Thoracic aorta (tissue), 2 donors: ENCODE data around the gene CD2BP2. TPM values are rescaled to one million over a fixed set of nuclear protein-coding genes. Genes with fewer than 3 reads are reported as not detected.

ENCODE experiments used
- ATAC-seq: fragments of 150-250 bp; one replicate; pipeline ENCODE4 v1.8.0; 2017; ENCODE audit warnings: low read depth; ENCODE audit not compliant: insufficient number of reproducible peaks, low FRiP score
- DNase-seq: peaks from one replicate; pipeline ENCODE4 v3.0.0-alpha.2; 2020; ENCODE audit warnings: low spot score
- H3K27ac ChIP-seq, 2 donors: fragments of 200-600 bp; sonication (generic); 1 replicate in 1 of 2; 2 replicates in 1 of 2; pipeline ENCODE4 v1.5.1; 2016; ENCODE audit warnings: mild to moderate bottlenecking in 2 of 2, moderate library complexity in 2 of 2
- H3K27me3 ChIP-seq: fragments of 200-600 bp; sonication (generic); replicated peaks from 2 replicates; pipeline ENCODE4 v1.6.0; 2016; ENCODE audit warnings: mild to moderate bottlenecking; ENCODE audit not compliant: insufficient read depth
- H3K36me3 ChIP-seq: fragments of 200-600 bp; sonication (generic); one replicate; pipeline ENCODE4 v1.5.1; 2016
- H3K4me1 ChIP-seq, 2 donors: fragments of 200-600 bp; sonication (generic); 1 replicate in 1 of 2; 2 replicates in 1 of 2; pipeline versions ENCODE4 v1.5.1 to v1.6.0; 2016; ENCODE audit warnings: low read depth in 2 of 2, mild to moderate bottlenecking in 1 of 2; ENCODE audit not compliant: control insufficient read depth in 1 of 2
- H3K4me3 ChIP-seq: fragments of 200-600 bp; sonication (generic); 2 replicates; pipeline ENCODE4 v1.5.1; 2016; ENCODE audit warnings: mild to moderate bottlenecking
- H3K9me3 ChIP-seq: fragments of 200-600 bp; sonication (generic); 2 replicates; pipeline ENCODE4 v1.5.1; 2016
- total RNA-seq, 2 donors: library from RNA; depleted of rRNA; stranded (reverse); fragments of >200 nt; gene quantifications; one replicate each; pipeline versions ENCODE4 v1.1.0 to v1.2.3, GENCODE V29; 2016
- TF ChIP-seq, protein P1 (sequence below): fragments of 200-600 bp; sonication (generic); IDR thresholded peaks from one replicate; pipeline ENCODE4 v1.5.1; 2019; ENCODE audit warnings: antibody characterized with exemption

CD2BP2 gene
- total RNA-seq, 2 donors from 2014 or later: 31.4 to 52.0 TPM

DNA sequence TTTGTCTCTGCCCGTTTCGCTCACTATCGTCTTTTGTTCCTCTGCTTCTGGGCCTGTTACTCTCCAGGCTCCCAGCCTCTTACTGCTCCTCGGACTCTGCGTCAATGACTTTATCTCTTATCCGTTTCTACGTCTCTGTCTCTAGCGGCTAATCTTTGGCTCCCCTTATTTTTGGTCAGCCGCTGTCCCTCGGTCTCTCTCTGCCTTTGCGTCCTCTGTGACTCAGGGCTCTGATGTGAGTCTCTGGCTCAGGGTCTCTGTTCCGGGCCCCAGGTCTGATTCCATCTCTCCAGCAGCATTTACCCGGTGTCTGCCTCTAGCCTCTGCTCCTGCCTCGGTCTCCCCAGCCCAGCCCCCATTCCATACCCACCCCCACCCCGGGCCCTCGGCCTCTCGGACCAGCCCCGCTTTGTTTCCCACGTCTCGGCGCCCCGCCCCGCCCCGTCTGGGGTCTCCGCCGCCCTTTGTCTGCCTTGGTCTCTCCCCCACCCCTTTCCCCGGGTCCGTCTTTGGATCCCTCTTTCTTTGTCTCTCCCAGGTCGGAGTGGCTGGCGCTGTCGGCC, 39.6 kb upstream of the CD2BP2 start:
- TF ChIP-seq, protein P1, sequence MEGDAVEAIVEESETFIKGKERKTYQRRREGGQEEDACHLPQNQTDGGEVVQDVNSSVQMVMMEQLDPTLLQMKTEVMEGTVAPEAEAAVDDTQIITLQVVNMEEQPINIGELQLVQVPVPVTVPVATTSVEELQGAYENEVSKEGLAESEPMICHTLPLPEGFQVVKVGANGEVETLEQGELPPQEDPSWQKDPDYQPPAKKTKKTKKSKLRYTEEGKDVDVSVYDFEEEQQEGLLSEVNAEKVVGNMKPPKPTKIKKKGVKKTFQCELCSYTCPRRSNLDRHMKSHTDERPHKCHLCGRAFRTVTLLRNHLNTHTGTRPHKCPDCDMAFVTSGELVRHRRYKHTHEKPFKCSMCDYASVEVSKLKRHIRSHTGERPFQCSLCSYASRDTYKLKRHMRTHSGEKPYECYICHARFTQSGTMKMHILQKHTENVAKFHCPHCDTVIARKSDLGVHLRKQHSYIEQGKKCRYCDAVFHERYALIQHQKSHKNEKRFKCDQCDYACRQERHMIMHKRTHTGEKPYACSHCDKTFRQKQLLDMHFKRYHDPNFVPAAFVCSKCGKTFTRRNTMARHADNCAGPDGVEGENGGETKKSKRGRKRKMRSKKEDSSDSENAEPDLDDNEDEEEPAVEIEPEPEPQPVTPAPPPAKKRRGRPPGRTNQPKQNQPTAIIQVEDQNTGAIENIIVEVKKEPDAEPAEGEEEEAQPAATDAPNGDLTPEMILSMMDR: no peak
- peak overlapping the region; percentile 97 for H3K4me3 ChIP-seq
- H3K27me3 ChIP-seq: no peaks in the 10 kb centered on the region
- H3K36me3 ChIP-seq: peaks cover 8% of the 10 kb centered on the region
- H3K9me3 ChIP-seq: no peaks in the 10 kb centered on the region
- DNase-seq: no peak
- peak overlapping the region; percentile 67 to 79 for H3K27ac ChIP-seq
- ATAC-seq: no peak
- H3K4me1 ChIP-seq: peaks cover 14 to 33% of the 10 kb centered on the region in 2 donors

DNA sequence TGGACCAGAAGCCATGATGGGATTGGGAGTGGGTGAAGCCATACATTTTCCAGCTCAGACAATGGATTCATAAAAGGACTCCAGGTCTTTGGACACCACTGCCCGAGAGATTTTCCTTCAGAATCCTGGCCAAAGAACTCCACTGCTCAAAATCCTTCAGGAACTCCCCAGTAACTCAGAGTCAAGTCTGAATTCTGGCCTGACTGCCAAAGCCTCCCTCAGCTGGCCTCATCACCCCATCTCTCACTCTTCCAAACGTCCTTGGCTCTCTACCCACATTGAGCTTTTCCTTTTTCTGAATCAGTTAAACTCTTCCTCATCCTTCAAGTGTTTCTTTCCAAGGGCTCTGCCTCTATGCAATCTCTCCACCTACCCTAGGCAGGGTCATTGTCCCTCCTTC, 28.4 kb upstream of the CD2BP2 start:
- TF ChIP-seq, protein P1: no peak
- Histone ChIP-seq H3K36me3 (no peaks in the 10 kb centered on the region), H3K9me3 (no peaks in the 10 kb centered on the region)

DNA sequence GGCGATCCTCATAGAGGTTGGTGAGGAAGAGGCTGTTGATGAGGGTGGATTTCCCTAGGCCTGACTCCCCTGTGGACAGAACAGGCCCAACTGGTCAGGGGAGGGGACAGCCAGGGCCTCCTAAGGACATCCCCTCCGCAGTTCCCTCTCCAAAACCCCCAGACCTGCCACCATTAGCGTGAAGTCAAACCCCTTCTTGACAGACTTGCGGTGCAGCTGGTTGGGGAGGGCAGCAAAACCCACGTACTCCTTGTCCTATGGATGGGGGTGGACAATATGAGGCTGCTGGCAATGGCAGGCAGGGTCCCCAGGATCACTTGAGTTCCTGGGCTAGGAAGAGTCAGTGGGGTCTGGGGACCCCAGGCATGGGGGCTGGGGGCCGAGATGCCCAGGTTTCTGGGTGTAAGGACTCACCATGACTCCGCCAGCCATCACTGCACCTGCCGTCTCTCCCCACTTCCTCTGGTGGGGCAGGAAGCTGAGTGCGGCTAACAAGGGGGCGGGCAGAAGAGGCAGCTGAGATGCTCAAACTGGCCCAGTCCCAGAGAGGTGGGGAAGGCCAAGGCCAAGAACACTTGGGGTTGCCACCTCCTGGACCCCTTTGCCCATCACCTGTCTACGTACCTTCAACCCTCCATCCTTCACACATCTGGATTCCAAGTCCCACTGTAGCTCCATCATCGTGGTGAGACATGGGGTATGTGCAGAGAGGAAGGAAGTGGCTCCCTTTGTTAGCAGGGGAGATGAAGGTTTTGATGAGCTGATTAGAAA, 27.2 kb upstream of the CD2BP2 start, which contains the start of gene SEPTIN1:
Gene SEPTIN1, minus strand, starts transcription at position 451 of the 771 bp plus-strand sequence. Its CDS starts 19 bp downstream, at position 432.
- ATAC-seq (no peak), DNase-seq (no peak)
- no peaks in the 10 kb centered on the region for H3K27me3 ChIP-seq
- peaks cover 5 to 12% of the 10 kb centered on the region in 2 donors for H3K4me1 ChIP-seq
- H3K9me3 ChIP-seq: no peaks in the 10 kb centered on the region
- H3K27ac ChIP-seq: no peak within 1 kb of the TSS
- H3K4me3 ChIP-seq: peak within 1 kb of the TSS; percentile 19
- TF ChIP-seq, protein P1: no peak
- H3K36me3 ChIP-seq: no peaks in the 10 kb centered on the region

More for the DNA sequence above, 28.4 kb upstream of the CD2BP2 start:
- no peak overlapping the region for H3K27ac ChIP-seq
- DNase-seq (no peak), ATAC-seq (no peak)
- no peaks in the 10 kb centered on the region for H3K27me3 ChIP-seq
- H3K4me1 ChIP-seq: peaks cover 5 to 10% of the 10 kb centered on the region in 2 donors
- no peak overlapping the region for H3K4me3 ChIP-seq

DNA sequence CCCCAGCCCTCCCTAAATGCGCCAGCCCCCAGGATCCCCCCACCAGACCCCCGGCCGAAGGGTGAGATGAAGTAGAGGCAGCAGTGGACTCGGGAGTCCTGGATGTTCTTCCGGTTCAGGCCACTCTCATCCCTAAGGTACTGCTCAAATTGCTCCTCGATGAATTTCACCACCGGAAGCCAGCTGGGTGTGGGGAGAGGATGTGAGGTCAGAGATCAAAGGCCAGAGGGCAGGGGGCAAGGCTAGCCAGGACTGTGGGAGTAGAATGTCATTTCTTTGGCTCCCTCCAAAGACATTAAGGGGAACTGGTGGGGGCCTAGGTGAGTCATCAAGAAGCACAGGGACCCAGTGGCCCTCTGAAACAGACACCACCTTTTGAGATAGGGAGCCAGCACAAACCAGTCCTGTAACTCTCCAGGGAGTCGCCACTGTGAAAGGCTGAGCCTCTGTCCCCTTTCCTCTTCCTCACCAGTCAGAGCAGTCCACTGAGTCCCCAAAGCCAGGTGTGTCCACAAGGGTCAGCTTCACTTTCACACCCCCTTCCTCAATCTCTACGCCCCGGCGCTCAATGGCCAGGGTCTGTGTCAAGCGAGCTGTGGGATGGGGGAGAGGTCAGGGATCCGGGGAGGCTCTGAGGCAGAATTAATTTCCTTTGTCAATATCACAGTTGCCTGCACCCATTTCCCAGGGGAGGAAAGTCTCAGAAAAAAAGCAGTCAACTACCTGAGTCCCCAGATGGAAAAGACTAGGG, 26.4 kb upstream of the CD2BP2 start:
- Histone ChIP-seq H3K9me3 (no peaks in the 10 kb centered on the region), H3K27me3 (no peaks in the 10 kb centered on the region), H3K36me3 (no peaks in the 10 kb centered on the region), H3K27ac (no peak overlapping the region), H3K4me3 (no peak overlapping the region), H3K4me1 (peaks cover 7 to 19% of the 10 kb centered on the region in 2 donors)
- no peak for ATAC-seq
- no peak for DNase-seq
- TF ChIP-seq, protein P1: no peak

DNA sequence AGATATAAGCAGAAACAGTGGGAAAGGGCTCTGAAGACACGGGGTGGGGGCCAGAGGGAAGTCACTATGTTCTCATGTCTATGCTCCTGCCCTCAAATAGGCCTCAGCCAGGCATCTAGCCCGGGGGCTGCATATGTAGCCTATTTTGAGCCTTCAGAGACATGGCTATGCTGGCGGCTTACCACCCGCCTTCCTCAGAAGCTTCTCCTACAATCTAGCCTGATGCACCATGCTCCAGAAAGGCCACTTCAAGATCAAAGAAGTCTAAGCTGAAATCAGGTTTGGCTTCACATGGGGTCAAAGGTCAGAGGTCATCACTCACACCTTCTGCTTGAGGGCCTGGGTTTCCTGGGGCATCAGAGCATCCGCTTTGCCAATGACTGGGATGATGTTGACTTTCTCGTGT, 25.7 kb upstream of the CD2BP2 start:
- H3K27ac ChIP-seq: no peak overlapping the region
- TF ChIP-seq, protein P1: no peak
- DNase-seq (no peak), ATAC-seq (no peak)
- no peaks in the 10 kb centered on the region for H3K9me3 ChIP-seq
- H3K27me3 ChIP-seq: no peaks in the 10 kb centered on the region
- no peak overlapping the region for H3K4me3 ChIP-seq
- H3K36me3 ChIP-seq: no peaks in the 10 kb centered on the region
- H3K4me1 ChIP-seq: peaks cover 7 to 19% of the 10 kb centered on the region in 2 donors
